ENCODE data around the gene ZMIZ1. TPM values are rescaled to one million over a fixed set of nuclear protein-coding genes. Genes with fewer than 3 reads are reported as not detected.

ZMIZ1 gene
- total and polyA plus RNA-seq, 2 donors from 2014 or later = 14.2 to 97.6 TPM

DNA sequence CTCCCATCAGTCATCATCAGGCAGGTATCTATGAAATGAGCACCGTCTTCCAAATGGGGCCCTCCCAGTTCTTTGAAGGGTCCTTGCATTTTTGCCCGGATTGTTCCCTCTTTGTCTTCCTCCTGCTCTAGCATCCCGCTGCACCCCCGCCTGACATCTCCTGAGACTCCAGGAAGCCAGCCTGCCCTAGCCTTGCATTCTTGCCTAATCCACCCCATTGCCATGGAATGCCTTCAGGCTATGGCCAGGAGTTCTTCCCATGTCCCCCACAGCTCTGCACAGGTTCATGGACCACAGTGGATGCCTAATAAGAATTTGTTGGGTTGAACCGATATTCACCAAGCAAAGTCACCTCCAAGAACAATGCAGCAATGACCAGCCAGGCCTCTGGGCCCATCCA is 62.1 kb downstream of the ZMIZ1 start:
- intact Hi-C loops (cut with DNase I) = no loop called here
- no peak overlapping the region for H3K9ac ChIP-seq (ENCODE audit: low read length in 3 of 3)
- no peak overlapping the region for H3K27ac ChIP-seq (ENCODE audit: low read depth in 2 of 2, low read length in 2 of 2)
- H3K27me3 ChIP-seq (ENCODE audit: control insufficient read depth, insufficient read depth, low read length) = no peaks in the 10 kb centered on the region
- peaks cover 0 to 10% (median 0%) of the 10 kb centered on the region in 3 donors for H3K36me3 ChIP-seq (ENCODE audit: control insufficient read depth in 2 of 3, insufficient read depth in 3 of 3, low read length in 3 of 3)
- H3K9me3 ChIP-seq (ENCODE audit: control insufficient read depth in 2 of 3, insufficient read depth in 1 of 3, low read length in 3 of 3) = no peaks in the 10 kb centered on the region
- no peak for DNase-seq
- no peak overlapping the region for H3K4me3 ChIP-seq (ENCODE audit: low read length in 3 of 3)
- peaks cover 0 to 13% (median 11%) of the 10 kb centered on the region in 3 donors for H3K4me1 ChIP-seq (ENCODE audit: control insufficient read depth in 2 of 3, insufficient read depth in 2 of 3, low read depth in 1 of 3, low read length in 3 of 3)
- no peak for FAIRE-seq
- TF ChIP-seq CTCF (IDR thresholded peaks at IDR 0.05; ENCODE audit: borderline replicate concordance, extremely low read depth, insufficient read depth) = no peak

- peaks cover 0 to 6% (median 0%) of the 10 kb centered on the region in 3 donors for H3K36me3 ChIP-seq (ENCODE audit: control insufficient read depth in 2 of 3, insufficient read depth in 3 of 3, low read length in 3 of 3)
- no peak overlapping the region for H3K4me3 ChIP-seq (ENCODE audit: low read length in 3 of 3)
- H3K27me3 ChIP-seq (ENCODE audit: control insufficient read depth, insufficient read depth, low read length) = no peaks in the 10 kb centered on the region
- DNase-seq (no peak), FAIRE-seq (no peak)
- H3K9ac ChIP-seq (ENCODE audit: low read length in 3 of 3) = no peak overlapping the region
- H3K4me1 ChIP-seq (ENCODE audit: control insufficient read depth in 2 of 3, insufficient read depth in 2 of 3, low read depth in 1 of 3, low read length in 3 of 3) = peaks cover 0 to 21% (median 14%) of the 10 kb centered on the region in 3 donors
- H3K9me3 ChIP-seq (ENCODE audit: control insufficient read depth in 2 of 3, insufficient read depth in 1 of 3, low read length in 3 of 3) = no peaks in the 10 kb centered on the region
- intact Hi-C loops (cut with DNase I) = no loop called here
- H3K27ac ChIP-seq (ENCODE audit: low read depth in 2 of 2, low read length in 2 of 2) = no peak overlapping the region
- TF ChIP-seq CTCF (IDR thresholded peaks at IDR 0.05; ENCODE audit: borderline replicate concordance, extremely low read depth, insufficient read depth) = no peak
These were observed 63.3 kb downstream of the ZMIZ1 start for GRCh38 chr10:79131836-79132631.

- Histone ChIP-seq H3K36me3 (ENCODE audit: control insufficient read depth in 2 of 3, insufficient read depth in 3 of 3, low read length in 3 of 3) (peaks cover 0 to 6% (median 0%) of the 10 kb centered on the region in 3 donors), H3K9me3 (ENCODE audit: control insufficient read depth in 2 of 3, insufficient read depth in 1 of 3, low read length in 3 of 3) (no peaks in the 10 kb centered on the region), H3K4me1 (ENCODE audit: control insufficient read depth in 2 of 3, insufficient read depth in 2 of 3, low read depth in 1 of 3, low read length in 3 of 3) (peaks cover 0 to 27% (median 14%) of the 10 kb centered on the region in 3 donors), H3K27ac (ENCODE audit: low read depth in 2 of 2, low read length in 2 of 2) (no peak overlapping the region), H3K9ac (ENCODE audit: low read length in 3 of 3) (no peak overlapping the region), H3K4me3 (ENCODE audit: low read length in 3 of 3) (no peak overlapping the region), H3K27me3 (ENCODE audit: control insufficient read depth, insufficient read depth, low read length) (no peaks in the 10 kb centered on the region)
- intact Hi-C loops (cut with DNase I) = no loop called here
- TF ChIP-seq CTCF (IDR thresholded peaks at IDR 0.05; ENCODE audit: borderline replicate concordance, extremely low read depth, insufficient read depth) = no peak
- FAIRE-seq (no peak), DNase-seq (no peak)
These were observed 64.1 kb downstream of the ZMIZ1 start for GRCh38 chr10:79132681-79133381.

Measured in kidney (tissue), 14 donors.